Measurements from ENCODE around the gene L3MBTL1. TPM values are rescaled to one million over a fixed set of nuclear protein-coding genes. Genes with fewer than 3 reads are reported as not detected.
A peak's percentile ranks its signal among the peaks of the same experiment; 100 is the strongest.

L3MBTL1 gene
- total and polyA plus RNA-seq, 2 donors (not counting 1 experiment from before 2014, with no cell fraction given), result 1.5 to 10.7 TPM

GRCh38 chr20:43532416-43533055, 25.0 kb downstream of the L3MBTL1 start:
- H3K27me3 ChIP-seq (ENCODE audit: control insufficient read depth, insufficient read depth, low read length), result no peaks in the 10 kb centered on the region
- H3K4me2 ChIP-seq (ENCODE audit: extremely low read depth, insufficient read depth, low read length), result no peak overlapping the region
- no peak overlapping the region for H3K4me3 ChIP-seq (replicated peaks in 1 of 4; ENCODE audit: control extremely low read depth in 1 of 4, insufficient read depth in 1 of 4, low read depth in 3 of 4, low read length in 4 of 4)
- H3K27ac ChIP-seq (ENCODE audit: insufficient read depth, low read length), result no peak overlapping the region
- H2AFZ ChIP-seq (ENCODE audit: low read length), result no peak overlapping the region
- no peaks in the 10 kb centered on the region for H3K79me2 ChIP-seq (ENCODE audit: control insufficient read depth, insufficient read depth, low read length)
- no peaks in the 10 kb centered on the region for H3K4me1 ChIP-seq (ENCODE audit: control insufficient read depth, extremely low read depth, insufficient read depth, low read length)
- no peaks in the 10 kb centered on the region for H3K9me3 ChIP-seq (ENCODE audit: control insufficient read depth, insufficient read depth, low read depth, low read length)
- no peaks in the 10 kb centered on the region for H3K36me3 ChIP-seq (ENCODE audit: control insufficient read depth, insufficient read depth, low read length)
- H3K9ac ChIP-seq (ENCODE audit: insufficient read depth, low read length), result no peak overlapping the region
- no peak for DNase-seq (ENCODE audit: low read depth in 2 of 2)
- no peaks in the 10 kb centered on the region for H4K20me1 ChIP-seq (ENCODE audit: control insufficient read depth, extremely low read depth, insufficient read depth, low read length)
- no peak for TF ChIP-seq EZH2 (IDR thresholded peaks at IDR 0.05; ENCODE audit: low read length, missing control alignments)
- TF ChIP-seq CTCF (conservative IDR thresholded peaks at IDR 0.05 in 1 of 2, IDR thresholded peaks at IDR 0.05 in 1 of 2; ENCODE audit: low read depth in 1 of 2, low read length in 2 of 2), result no peak

- Histone ChIP-seq H3K4me1 (ENCODE audit: control insufficient read depth, extremely low read depth, insufficient read depth, low read length) (no peaks in the 10 kb centered on the region), H3K27me3 (ENCODE audit: control insufficient read depth, insufficient read depth, low read length) (no peaks in the 10 kb centered on the region), H3K9ac (ENCODE audit: insufficient read depth, low read length) (no peak overlapping the region), H3K9me3 (ENCODE audit: control insufficient read depth, insufficient read depth, low read depth, low read length) (no peaks in the 10 kb centered on the region), H3K79me2 (ENCODE audit: control insufficient read depth, insufficient read depth, low read length) (no peaks in the 10 kb centered on the region), H3K27ac (ENCODE audit: insufficient read depth, low read length) (no peak overlapping the region), H2AFZ (ENCODE audit: low read length) (no peak overlapping the region), H3K36me3 (ENCODE audit: control insufficient read depth, insufficient read depth, low read length) (no peaks in the 10 kb centered on the region), H4K20me1 (ENCODE audit: control insufficient read depth, extremely low read depth, insufficient read depth, low read length) (no peaks in the 10 kb centered on the region), H3K4me2 (ENCODE audit: extremely low read depth, insufficient read depth, low read length) (no peak overlapping the region), H3K4me3 (replicated peaks in 1 of 4; ENCODE audit: control extremely low read depth in 1 of 4, insufficient read depth in 1 of 4, low read depth in 3 of 4, low read length in 4 of 4) (no peak overlapping the region)
- DNase-seq (ENCODE audit: low read depth in 2 of 2), result peak in 1 of 2 donors; percentile 16
- no peak for TF ChIP-seq EZH2 (IDR thresholded peaks at IDR 0.05; ENCODE audit: low read length, missing control alignments)
- no peak for TF ChIP-seq CTCF (conservative IDR thresholded peaks at IDR 0.05 in 1 of 2, IDR thresholded peaks at IDR 0.05 in 1 of 2; ENCODE audit: low read depth in 1 of 2, low read length in 2 of 2)
These were observed 25.6 kb downstream of the L3MBTL1 start for GRCh38 chr20:43533060-43533459.

GRCh38 chr20:43534016-43534415, 26.5 kb downstream of the L3MBTL1 start:
- Histone ChIP-seq H3K27ac (ENCODE audit: insufficient read depth, low read length) (no peak overlapping the region), H3K9me3 (ENCODE audit: control insufficient read depth, insufficient read depth, low read depth, low read length) (no peaks in the 10 kb centered on the region), H3K9ac (ENCODE audit: insufficient read depth, low read length) (no peak overlapping the region), H3K4me2 (ENCODE audit: extremely low read depth, insufficient read depth, low read length) (no peak overlapping the region), H2AFZ (ENCODE audit: low read length) (no peak overlapping the region), H3K36me3 (ENCODE audit: control insufficient read depth, insufficient read depth, low read length) (no peaks in the 10 kb centered on the region), H4K20me1 (ENCODE audit: control insufficient read depth, extremely low read depth, insufficient read depth, low read length) (no peaks in the 10 kb centered on the region), H3K4me3 (replicated peaks in 1 of 4; ENCODE audit: control extremely low read depth in 1 of 4, insufficient read depth in 1 of 4, low read depth in 3 of 4, low read length in 4 of 4) (no peak overlapping the region), H3K79me2 (ENCODE audit: control insufficient read depth, insufficient read depth, low read length) (no peaks in the 10 kb centered on the region), H3K4me1 (ENCODE audit: control insufficient read depth, extremely low read depth, insufficient read depth, low read length) (no peaks in the 10 kb centered on the region), H3K27me3 (ENCODE audit: control insufficient read depth, insufficient read depth, low read length) (no peaks in the 10 kb centered on the region)
- DNase-seq (ENCODE audit: low read depth in 2 of 2), result no peak
- TF ChIP-seq CTCF (conservative IDR thresholded peaks at IDR 0.05 in 1 of 2, IDR thresholded peaks at IDR 0.05 in 1 of 2; ENCODE audit: low read depth in 1 of 2, low read length in 2 of 2), result no peak
- TF ChIP-seq EZH2 (IDR thresholded peaks at IDR 0.05; ENCODE audit: low read length, missing control alignments), result no peak

Measured in fibroblast of lung (primary cell).